HTR-8/SVneo (cell line): ENCODE data around the gene GALNT9.

Experiments
- DNase-seq: peaks from one replicate; pipeline ENCODE4 v3.0.0; 2011; ENCODE audit warnings: low spot score, mixed read lengths; ENCODE audit not compliant: insufficient read length
- FAIRE-seq: peaks from 2 replicates; lab custom pipeline; 2011; peaks lifted over from hg19 to GRCh38; lab: Jason Lieb, UNC

The GALNT9 gene

DNA sequence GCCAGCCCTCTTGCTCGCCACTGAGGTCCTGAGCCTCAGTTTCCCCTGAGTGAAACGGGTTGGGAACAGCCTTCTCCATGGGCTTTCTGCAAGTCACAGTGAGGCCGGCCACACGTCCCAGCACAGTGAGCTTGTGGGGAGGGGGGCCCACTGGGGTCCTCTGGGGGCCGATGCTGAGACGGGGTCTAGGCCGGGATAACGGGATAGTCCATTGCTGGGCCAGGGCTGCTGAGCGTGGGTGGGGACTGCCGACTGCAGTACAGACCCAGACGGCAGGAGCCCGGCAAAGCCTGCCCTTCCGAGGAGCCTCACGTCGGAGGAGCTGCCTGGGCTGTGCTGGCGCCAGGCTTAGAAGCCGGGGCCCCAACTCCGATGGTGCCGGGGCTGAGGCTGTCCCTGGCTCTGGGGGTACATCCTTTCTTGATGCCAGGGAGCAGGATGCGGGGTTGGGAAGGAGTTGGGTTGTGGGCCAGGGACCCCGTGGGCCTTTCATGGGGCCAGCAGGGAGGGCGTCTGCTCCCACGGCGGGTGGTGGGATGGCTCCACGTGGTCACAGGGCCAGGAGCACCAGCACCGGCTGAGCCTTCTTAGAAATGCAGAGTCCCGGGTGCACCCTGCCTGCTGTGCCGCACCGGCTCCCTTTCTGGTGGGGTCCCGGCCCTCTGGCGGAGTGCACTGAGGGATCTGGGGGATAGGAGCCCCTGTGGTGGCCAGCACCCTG is 160.9 kb downstream of the GALNT9 start:
- DNase-seq (no peak), FAIRE-seq (no peak)

GRCh38 chr12:132167611-132168310 is 161.6 kb downstream of the GALNT9 start:
- FAIRE-seq (no peak), DNase-seq (no peak)

DNA sequence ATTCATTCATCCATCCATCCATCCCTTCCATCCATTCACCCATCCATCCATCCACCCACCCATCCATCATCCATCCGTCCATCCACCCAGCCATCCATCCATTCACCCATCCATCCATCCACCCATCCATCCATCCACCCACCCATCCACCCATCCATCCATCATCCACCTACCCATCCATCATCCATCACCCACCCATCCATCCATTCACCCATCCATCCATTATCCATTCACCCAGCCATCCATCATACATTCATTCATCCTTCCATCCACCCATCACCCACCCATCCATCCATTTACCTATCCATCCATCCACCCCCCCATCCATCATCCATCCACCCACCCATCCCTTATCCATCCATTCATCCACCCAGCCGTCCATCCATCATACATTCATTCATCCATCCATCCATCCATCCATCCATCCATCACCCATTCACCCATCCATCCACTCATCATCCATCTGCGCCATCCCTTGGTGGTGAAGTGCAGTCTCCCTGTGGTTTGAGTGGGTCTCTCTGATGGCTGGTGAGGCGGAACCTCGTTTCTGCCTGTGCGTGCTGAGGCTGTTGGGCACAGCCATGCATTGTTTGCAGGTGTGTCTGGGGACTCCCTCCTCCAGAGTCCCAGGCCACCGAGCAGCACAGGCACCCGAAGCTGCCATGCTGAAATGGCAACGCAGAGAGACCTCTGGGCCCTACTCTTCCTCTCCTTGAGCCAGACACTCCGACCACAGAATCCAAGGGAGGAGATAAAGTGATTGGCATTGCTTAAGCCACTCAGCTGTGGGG is 162.4 kb downstream of the GALNT9 start:
- FAIRE-seq = peak; percentile 75
- no peak for DNase-seq

DNA sequence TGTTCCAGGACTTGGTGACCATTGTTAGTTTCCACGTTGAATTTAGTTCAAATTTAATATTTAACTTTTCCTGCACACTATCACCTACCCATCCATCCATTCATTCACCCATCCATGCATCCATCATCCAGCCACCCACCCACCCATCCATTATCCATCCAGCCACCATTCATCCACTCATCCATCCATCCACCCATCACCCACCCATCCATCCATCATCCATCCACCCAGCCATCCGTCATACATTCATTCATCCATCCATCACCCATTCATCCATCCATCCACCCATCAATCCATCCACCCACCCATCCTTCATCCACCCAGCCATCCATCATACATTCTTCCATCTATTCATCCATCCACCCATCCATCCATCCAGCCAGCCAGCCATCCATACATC is 163.3 kb downstream of the GALNT9 start:
- no peak for DNase-seq
- peak; percentile 78 for FAIRE-seq

- DNase-seq = no peak
- no peak for FAIRE-seq
These were observed 163.8 kb downstream of the GALNT9 start for GRCh38 chr12:132165584-132165983.

DNA sequence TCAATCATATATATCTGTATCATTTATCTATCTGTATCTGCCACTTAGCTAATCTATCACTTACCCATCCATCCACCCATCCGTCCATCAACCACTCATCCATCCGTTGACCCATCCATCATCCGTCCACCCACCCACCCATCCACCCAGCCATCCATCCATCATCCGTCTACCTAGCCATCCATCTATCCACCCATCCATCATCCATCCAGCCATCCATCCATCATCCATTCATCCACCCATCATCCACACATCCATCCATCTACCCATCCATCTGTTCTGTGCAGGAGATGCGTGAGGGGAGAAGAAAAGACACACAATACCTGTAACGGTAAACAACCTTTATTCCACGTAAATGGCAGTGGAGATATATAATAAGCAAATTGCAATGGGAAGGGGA is 165.0 kb downstream of the GALNT9 start:
- FAIRE-seq (peak; percentile 26), DNase-seq (no peak)

DNA sequence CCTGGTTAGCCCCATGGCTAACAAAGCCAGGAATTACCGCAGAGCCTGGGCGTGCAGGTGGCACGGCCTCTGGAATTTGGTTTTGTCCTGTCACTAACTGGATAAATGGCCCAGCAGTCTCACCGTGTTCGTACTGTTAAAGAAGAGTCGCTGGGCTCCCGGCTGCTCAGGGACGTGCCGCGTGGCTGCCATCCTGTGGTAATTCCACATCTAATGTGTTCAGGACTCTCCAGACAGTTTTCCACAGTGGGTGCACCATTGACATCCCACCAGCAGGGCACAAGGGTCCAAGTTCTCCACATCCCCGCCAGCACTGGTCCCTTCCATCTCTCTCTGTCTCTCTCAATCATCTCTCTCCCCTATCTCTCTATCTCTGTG is 165.5 kb downstream of the GALNT9 start:
- no peak for FAIRE-seq

DNA sequence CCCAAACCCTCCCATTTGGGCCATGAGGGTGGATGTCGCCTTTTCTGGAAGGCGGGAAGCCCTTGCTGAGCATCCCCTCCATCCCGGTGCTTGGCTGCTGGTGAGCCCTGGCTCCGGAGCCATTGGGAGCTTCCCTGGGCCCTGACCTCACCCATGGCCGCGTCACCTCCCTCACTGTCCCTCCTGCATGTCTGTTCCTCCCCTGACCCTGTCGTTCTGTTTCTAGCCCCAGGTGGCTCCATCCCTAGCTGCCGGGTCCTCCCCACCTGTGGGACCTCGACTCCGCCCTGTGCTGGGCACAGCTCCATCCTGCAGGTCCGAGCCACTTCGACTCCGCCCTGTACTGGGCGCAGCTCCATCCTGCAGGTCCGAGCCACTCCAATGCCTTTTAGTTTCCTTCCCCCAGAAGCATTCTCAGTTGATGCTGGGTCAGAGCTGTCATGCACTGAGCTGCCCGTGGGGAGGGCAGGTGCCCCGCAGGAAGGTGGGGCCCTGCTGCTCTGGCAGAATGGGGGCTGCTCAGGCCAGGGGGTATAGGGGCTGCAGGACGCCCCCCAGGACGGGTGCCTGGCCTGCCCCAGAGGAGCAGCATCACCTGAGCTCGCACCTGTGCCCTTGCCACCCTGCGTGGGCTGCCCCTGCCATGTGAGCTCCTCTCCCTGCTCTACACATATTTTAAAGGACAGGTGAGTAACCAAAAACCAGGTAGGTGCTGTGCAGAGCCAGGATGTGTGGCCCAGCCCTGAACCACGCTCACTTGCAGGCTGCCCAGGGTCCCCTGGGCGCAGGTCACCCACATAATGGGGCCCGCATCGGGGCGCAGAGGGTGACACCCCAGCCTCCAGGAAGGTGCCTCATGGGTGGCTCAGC is 166.1 kb downstream of the GALNT9 start:
- FAIRE-seq (no peak), DNase-seq (no peak)

More for the DNA sequence above, 165.5 kb downstream of the GALNT9 start:
- DNase-seq = no peak

- DNase-seq (no peak), FAIRE-seq (no peak)
These were observed 166.8 kb downstream of the GALNT9 start for GRCh38 chr12:132162508-132163031.

DNA sequence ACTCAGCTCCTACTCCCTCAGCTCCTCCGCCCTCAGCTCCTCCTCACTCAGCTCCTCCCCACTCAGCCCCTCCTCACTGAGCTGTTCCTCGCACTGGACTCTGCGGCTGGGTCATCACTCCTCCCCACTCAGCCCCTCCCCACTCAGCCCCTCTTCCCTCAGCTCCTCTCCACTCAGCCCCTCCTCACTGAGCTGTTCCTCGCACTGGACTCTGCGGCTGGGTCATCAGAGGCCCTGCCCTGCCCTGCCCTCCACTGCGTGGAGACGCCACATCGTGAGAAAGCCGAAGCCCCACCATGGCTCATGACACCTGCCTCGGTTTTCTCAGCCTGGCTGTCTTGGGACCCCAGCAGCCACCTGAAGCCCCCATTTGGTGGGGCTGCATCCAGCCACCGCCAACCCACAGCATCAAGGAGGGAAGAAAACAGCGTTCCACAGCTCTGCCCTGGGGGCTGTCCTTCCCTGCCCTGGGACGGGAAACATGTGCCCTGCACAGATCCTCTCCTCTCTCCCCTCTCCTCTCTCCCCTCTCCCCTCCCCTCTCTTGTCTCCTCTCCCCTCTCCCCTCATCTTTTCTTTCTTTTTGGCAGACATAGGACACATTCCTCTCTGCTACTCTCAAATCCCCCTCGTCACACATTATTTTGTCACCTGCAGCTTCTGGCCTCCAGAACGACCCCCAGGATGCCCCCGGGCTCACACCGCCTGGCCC is 167.4 kb downstream of the GALNT9 start:
- no peak for DNase-seq
- FAIRE-seq = no peak

DNA sequence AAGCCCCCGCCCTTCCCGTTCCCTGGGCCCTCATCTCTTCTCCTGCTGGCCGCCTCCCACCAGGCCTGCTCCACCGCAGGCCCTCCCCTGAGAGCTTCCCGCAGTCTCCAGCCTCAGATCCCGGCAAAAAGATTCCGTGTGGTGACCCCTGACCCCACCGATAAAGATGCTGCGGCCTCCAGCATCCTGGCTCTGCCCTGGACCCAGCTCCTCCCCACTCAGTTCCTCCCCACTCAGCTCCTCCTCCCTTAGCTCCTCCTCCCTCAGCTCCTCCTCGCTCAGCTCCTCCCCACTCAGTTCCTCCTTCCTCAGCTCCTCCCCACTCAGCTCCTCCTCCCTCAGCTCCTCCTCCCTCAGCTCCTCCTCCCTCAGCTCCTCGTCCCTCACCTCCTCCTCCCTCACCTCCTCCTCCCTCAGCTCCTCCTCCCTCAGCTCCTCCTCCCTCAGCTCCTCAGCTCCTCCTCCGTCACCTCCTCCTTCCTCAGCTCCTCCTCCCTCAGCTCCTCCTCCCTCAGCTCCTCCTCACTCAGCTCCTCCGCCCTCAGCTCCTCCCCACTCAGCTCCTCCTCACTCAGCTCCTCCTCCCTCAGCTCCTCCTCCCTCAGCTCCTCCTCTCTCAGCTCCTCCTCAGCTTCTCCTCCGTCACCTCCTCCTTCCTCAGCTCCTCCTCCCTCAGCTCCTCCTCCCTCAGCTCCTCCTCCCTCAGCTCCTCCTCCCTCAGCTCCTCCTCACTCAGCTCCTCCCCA is 168.2 kb downstream of the GALNT9 start:
- DNase-seq = no peak
- no peak for FAIRE-seq

- FAIRE-seq (no peak), DNase-seq (no peak)
These were observed 168.8 kb downstream of the GALNT9 start for GRCh38 chr12:132160601-132161035.

DNA sequence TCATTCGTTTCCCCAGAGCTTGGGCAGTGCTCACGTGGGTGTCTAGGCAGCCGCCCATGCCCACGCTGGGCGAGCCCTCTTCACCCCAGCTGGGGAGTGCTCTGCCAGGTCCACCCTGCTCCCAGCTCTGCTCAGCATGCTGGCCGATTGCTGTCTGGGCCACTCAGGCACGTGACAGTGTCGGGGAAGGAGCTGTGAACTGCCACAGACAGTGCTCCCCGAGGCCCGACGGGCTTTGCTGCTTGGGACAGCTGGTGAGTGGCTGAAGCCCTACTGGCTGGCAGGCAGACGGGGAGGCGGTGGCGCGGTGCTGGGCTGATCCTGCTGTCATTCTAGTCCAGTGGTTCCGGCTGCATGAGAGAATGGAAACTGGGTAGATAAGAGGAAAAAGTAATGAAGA is 169.4 kb downstream of the GALNT9 start:
- DNase-seq = no peak
- FAIRE-seq = no peak

GRCh38 chr12:132159555-132160003 is 169.8 kb downstream of the GALNT9 start:
- DNase-seq (no peak), FAIRE-seq (no peak)

DNA sequence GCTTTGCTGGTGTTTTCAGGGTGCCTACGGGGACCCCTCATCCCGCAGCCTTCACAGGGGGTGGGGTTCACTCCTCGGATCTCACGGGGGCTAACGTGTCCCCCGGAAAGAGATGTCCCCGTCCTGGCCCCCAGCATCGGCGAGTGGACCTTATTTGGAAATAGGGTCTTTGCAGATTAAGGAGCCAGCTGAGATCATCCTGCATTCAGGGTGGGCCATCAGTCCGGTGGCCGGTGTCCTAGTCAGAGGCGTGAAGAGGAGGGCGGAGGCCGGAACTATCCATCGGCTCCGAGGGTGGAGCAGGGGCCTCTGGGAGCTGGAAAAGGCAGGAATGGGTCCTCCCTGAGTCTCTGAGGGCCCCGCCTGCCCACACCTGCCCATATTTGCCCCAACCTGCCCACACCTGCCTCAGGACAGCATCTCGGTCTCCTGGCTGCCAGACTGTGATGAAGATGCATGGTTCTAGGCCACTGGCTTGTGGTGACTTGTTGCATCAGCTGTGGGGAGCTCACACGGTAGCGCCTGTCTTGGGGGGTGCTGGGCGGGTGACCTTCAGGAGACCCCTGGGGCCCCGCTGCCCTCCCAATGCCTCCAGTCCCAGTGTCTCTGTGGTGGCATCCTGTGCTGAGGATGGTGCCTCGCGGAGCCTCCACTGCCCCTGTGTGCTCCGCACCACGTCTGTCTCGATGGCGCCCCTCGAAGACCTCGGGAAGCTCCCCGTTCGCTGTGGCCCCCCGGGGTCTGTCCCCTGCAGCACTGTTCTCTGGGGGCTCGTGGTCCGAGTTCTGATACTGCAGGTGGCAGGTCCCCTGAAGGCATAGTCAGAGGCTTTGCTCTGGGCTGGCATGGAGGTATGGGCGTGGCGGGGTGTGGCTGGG is 170.5 kb downstream of the GALNT9 start:
- FAIRE-seq (no peak), DNase-seq (no peak)

DNA sequence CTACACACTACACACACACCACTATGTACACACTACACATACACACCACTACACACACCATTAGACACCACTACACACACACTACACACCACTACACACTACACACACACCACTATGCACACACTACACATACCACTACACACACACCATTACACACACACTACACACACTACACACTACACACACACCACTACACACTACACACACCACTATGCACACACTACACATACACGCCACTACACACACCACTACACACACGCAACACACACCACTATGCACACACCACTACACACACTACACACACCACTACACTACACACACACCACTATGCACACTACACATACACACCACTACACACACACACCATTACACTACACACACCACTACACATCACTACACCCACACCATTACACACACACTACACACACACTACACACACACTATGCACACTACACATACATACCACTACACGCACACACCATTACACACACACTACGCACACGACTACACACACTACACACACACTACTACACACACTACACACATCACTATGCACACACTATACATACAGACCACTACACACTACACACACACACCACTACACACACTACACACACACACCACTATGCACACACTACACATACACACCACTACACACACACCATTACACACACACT is 171.5 kb downstream of the GALNT9 start:
- no peak for FAIRE-seq

More for the DNA sequence above, 171.5 kb downstream of the GALNT9 start:
- DNase-seq = no peak
